K562 (cell line): ENCODE measurements around the gene SLC26A11. TPM values are rescaled to one million over a fixed set of nuclear protein-coding genes. Genes with fewer than 3 reads are reported as not detected.

Experiments
- ATF2 ChIP-seq: sonication (generic); formaldehyde crosslinking; IDR thresholded peaks from 2 replicates; pipeline ENCODE4 v1.8.1; 2022; ENCODE audit warnings: missing genetic modification reagents
- CREB5 ChIP-seq: fragments of 250-450 bp; sonication (Bioruptor Pico); IDR thresholded peaks from 2 replicates; pipeline ENCODE4 v1.5.0; 2020; ENCODE audit warnings: mild to moderate bottlenecking
- E2F6 ChIP-seq, 2 experiments: IDR thresholded peaks; 2 replicates each; pipeline ENCODE4 v1.6.1; 2011; ENCODE audit warnings: borderline replicate concordance in 1 of 2, control low read depth in 1 of 2, low read depth in 1 of 2, low read length in 1 of 2, mild to moderate bottlenecking in 1 of 2, mixed read lengths in 1 of 2, moderate library complexity in 1 of 2; ENCODE audit not compliant: insufficient read depth in 1 of 2, insufficient read length in 1 of 2, poor library complexity in 1 of 2, severe bottlenecking in 1 of 2; ENCODE audit errors: extremely low read depth in 1 of 2
- GATAD2B ChIP-seq: fragments of 450-650 bp; IDR thresholded peaks from 2 replicates; pipeline ENCODE4 v1.6.1; 2017; ENCODE audit warnings: mild to moderate bottlenecking, borderline replicate concordance
- HINFP ChIP-seq: fragments of 450-650 bp; conservative IDR thresholded peaks from 2 replicates; pipeline ENCODE4 v1.6.1; 2016; ENCODE audit warnings: missing genetic modification characterization, low read depth, mild to moderate bottlenecking, control low read depth, missing compliant biosample characterization
- KLF13 ChIP-seq: fragments of 450-650 bp; IDR thresholded peaks from 2 replicates; pipeline ENCODE4 v1.6.1; 2016; ENCODE audit warnings: missing genetic modification characterization, low read depth, mild to moderate bottlenecking, missing compliant biosample characterization, moderate library complexity, borderline replicate concordance
- MED1 ChIP-seq: sonication (generic); formaldehyde crosslinking; IDR thresholded peaks from 2 replicates; pipeline ENCODE4 v1.8.1; 2023; ENCODE audit warnings: missing genetic modification reagents, borderline replicate concordance
- MEF2A ChIP-seq: IDR thresholded peaks from 2 replicates; pipeline ENCODE4 v1.6.1; 2011; ENCODE audit warnings: low read depth, mild to moderate bottlenecking, low read length, moderate library complexity; ENCODE audit not compliant: control insufficient read depth
- MLLT1 ChIP-seq, 2 experiments: fragments of 450-650 bp; IDR thresholded peaks; 2 replicates each; pipeline ENCODE4 v1.6.1; 2016
- NFIX ChIP-seq: fragments of 250-450 bp; sonication (Bioruptor Pico); IDR thresholded peaks from 2 replicates; pipeline ENCODE4 v1.4.0; 2020; ENCODE audit warnings: low read depth, mild to moderate bottlenecking, moderate library complexity
- NR1H2 ChIP-seq: sonication (generic); formaldehyde crosslinking; IDR thresholded peaks from 2 replicates; pipeline ENCODE4 v1.4.0; 2020; ENCODE audit warnings: mild to moderate bottlenecking, missing genetic modification reagents
- POLR2A ChIP-seq: fragments of 450-650 bp; conservative IDR thresholded peaks from 2 replicates; pipeline ENCODE4 v1.6.1; 2016
- PYGO2 ChIP-seq: fragments of 450-650 bp; IDR thresholded peaks from 2 replicates; pipeline ENCODE4 v1.6.1; 2016; ENCODE audit warnings: mild to moderate bottlenecking, missing genetic modification characterization, moderate library complexity, missing compliant biosample characterization
- RBM17 ChIP-seq: fragments of 200-400 bp; formaldehyde crosslinking; IDR thresholded peaks from 2 replicates; pipeline ENCODE4 v1.6.1; 2017; ENCODE audit warnings: low read depth, mild to moderate bottlenecking, low read length, borderline replicate concordance
- RFX1 ChIP-seq: fragments of 450-650 bp; IDR thresholded peaks from 2 replicates; pipeline ENCODE4 v1.6.1; 2016; ENCODE audit warnings: mild to moderate bottlenecking, moderate library complexity
- SMARCA5 ChIP-seq: fragments of 450-650 bp; IDR thresholded peaks from 2 replicates; pipeline ENCODE4 v1.6.1; 2016
- TARDBP ChIP-seq: fragments of 450-650 bp; IDR thresholded peaks from 2 replicates; pipeline ENCODE4 v1.6.1; 2016
- TFAM ChIP-seq: fragments of 250-450 bp; sonication (Bioruptor Pico); conservative IDR thresholded peaks from 2 replicates; pipeline ENCODE4 v1.5.0; 2021; ENCODE audit warnings: mild to moderate bottlenecking, moderate library complexity
- ZNF184 ChIP-seq: sonication (generic); formaldehyde crosslinking; IDR thresholded peaks from 2 replicates; pipeline ENCODE4 v1.5.0; 2020; ENCODE audit warnings: missing genetic modification reagents
- ZNF586 ChIP-seq: fragments of 450-650 bp; formaldehyde crosslinking; conservative IDR thresholded peaks from 2 replicates; pipeline ENCODE4 v1.4.0; 2020; ENCODE audit warnings: mild to moderate bottlenecking, moderate library complexity
- ZNF740 ChIP-seq, 3 experiments: fragments of 200-800 bp in 1 of 3; sonication (Bioruptor generic) in 1 of 3; sonication (generic) in 1 of 3; formaldehyde crosslinking in 1 of 3; IDR thresholded peaks; 2 replicates each; pipeline versions ENCODE4 v1.6.1 to v1.8.0; 2016 to 2022; ENCODE audit warnings: mild to moderate bottlenecking in 2 of 3, missing compliant biosample characterization in 2 of 3, missing genetic modification characterization in 2 of 3, missing genetic modification reagents in 1 of 3
- polyA plus RNA-seq, 8 experiments: library from polyadenylated mRNA; depleted of rRNA in 4 of 8; stranded (reverse) in 5 of 8; unstranded in 3 of 8; fragments of >200 nt; fragmentation: Nextera tagmentation in 2 of 8; fragmentation: Illumina TruSeq in 1 of 8; extraction: Ambion mirVana in 2 of 8; extraction: Trizol in 1 of 8; gene quantifications; 2 replicates each; pipeline versions ENCODE4 v1.2.1 to v1.2.3, GENCODE V29; 2011 to 2014; ENCODE audit warnings: inconsistent platforms in 1 of 8, missing spikeins in 1 of 8
- total RNA-seq, 7 experiments: library from RNA; depleted of rRNA in 6 of 7; stranded (reverse); fragments of >200 nt in 6 of 7; fragmentation: Illumina TruSeq in 2 of 7; extraction: Trizol in 2 of 7; gene quantifications; 2 replicates each; pipeline versions ENCODE4 v1.2.1 to v1.2.3, GENCODE V29; 2011 to 2021; ENCODE audit warnings: low replicate concordance in 1 of 7

Gene SLC26A11
- total and polyA plus RNA-seq, 9 of the 15 experiments (the other 6 are each of a cell fraction or from before 2014, with no cell fraction given), result 0.06 to 3.1 (median 1.2) TPM; not detected in 1

- no peak for TF ChIP-seq ATF2 (CRISPR knock-in tag)
- TF ChIP-seq GATAD2B, result peak; percentile 97
- no peak for TF ChIP-seq RFX1
- no peak for TF ChIP-seq POLR2A
- no peak for TF ChIP-seq MLLT1 (IDR thresholded peaks at IDR 0.05)
- no peak for TF ChIP-seq MED1 (CRISPR knock-in tag)
- 0 out of 2 replicates have a peak, but pooled peaks have one; percentile 44 for TF ChIP-seq TARDBP
- no peak for TF ChIP-seq TFAM (CRISPR knock-in tag)
- TF ChIP-seq ZNF586 (CRISPR knock-in tag), result no peak
- TF ChIP-seq NFIX (CRISPR knock-in tag), result no peak
- no peak for TF ChIP-seq SMARCA5
- TF ChIP-seq KLF13 (tag), result 0 out of 2 replicates have a peak, but pooled peaks have one; percentile 30
- TF ChIP-seq ZNF184 (CRISPR knock-in tag), result no peak
- TF ChIP-seq HINFP (tag), result no peak
- TF ChIP-seq E2F6 (IDR thresholded peaks at IDR 0.05; ENCODE audit: borderline replicate concordance in 1 of 2, extremely low read depth in 1 of 2, insufficient read depth in 1 of 2, insufficient read length in 1 of 2, low read depth in 1 of 2, low read length in 1 of 2, poor library complexity in 1 of 2, severe bottlenecking in 1 of 2), result peak; percentile 85 to 96
- no peak for TF ChIP-seq RBM17
- no peak for TF ChIP-seq NR1H2
- no peak for TF ChIP-seq CREB5 (CRISPR knock-in tag)
- no peak for TF ChIP-seq MEF2A
- TF ChIP-seq ZNF740 (CRISPR knock-in tag; IDR thresholded peaks at IDR 0.05), result no peak
- TF ChIP-seq ZNF740 (tag; IDR thresholded peaks at IDR 0.05), result no peak
- TF ChIP-seq PYGO2, result no peak
Observed at GRCh38 chr17:80260069-80260535, 39.9 kb downstream of the SLC26A11 start (continued).
